Endometrial microvascular endothelial cells (primary cell): ENCODE measurements around the gene TMEM183A. TPM values are rescaled to one million over a fixed set of nuclear protein-coding genes. Genes with fewer than 3 reads are reported as not detected.

ENCODE experiments used
- total RNA-seq: library from RNA; depleted of rRNA; stranded (reverse); fragments of >200 nt; gene quantifications from one replicate; pipeline ENCODE4 v1.2.3, GENCODE V29; 2015; ENCODE audit errors: inconsistent ontology term

Gene TMEM183A
- total RNA-seq, 1 donor from 2014 or later: 81.2 TPM

Other genes with a start within 250 kb of the TMEM183A start
- 35.1 TPM for gene KDM5B, start 199.0 kb upstream of the TMEM183A start, total RNA-seq
- gene PCAT6, start 196.4 kb upstream of the TMEM183A start, total RNA-seq: not detected
- 13.9 TPM for gene RABIF, start 118.2 kb upstream of the TMEM183A start, total RNA-seq
- 22.1 TPM for gene KLHL12, start 80.1 kb upstream of the TMEM183A start, total RNA-seq
- 96.9 TPM for gene ADIPOR1, start 49.1 kb upstream of the TMEM183A start, total RNA-seq
- gene CYB5R1, start 40.1 kb upstream of the TMEM183A start, total RNA-seq: 45.9 TPM
- 0.09 TPM for gene PPFIA4, start 19.1 kb downstream of the TMEM183A start, total RNA-seq
- not detected for gene MYOG, start 78.6 kb downstream of the TMEM183A start, total RNA-seq
- not detected for gene ADORA1, start 120.4 kb downstream of the TMEM183A start, total RNA-seq
- gene MYBPH, start 168.5 kb downstream of the TMEM183A start, total RNA-seq: not detected
- gene CHI3L1, start 179.3 kb downstream of the TMEM183A start, total RNA-seq: not detected
- gene CHIT1, start 222.3 kb downstream of the TMEM183A start, total RNA-seq: not detected